GM19455 (cell line): ENCODE results near the gene ACSS1.

ENCODE experiments used
- ATAC-seq: cut with Tn5 transposase; IDR thresholded peaks from one replicate; pipeline ENCODE4 v1.9.1; 2021; ENCODE audit not compliant: unreplicated experiment

Gene ACSS1

DNA sequence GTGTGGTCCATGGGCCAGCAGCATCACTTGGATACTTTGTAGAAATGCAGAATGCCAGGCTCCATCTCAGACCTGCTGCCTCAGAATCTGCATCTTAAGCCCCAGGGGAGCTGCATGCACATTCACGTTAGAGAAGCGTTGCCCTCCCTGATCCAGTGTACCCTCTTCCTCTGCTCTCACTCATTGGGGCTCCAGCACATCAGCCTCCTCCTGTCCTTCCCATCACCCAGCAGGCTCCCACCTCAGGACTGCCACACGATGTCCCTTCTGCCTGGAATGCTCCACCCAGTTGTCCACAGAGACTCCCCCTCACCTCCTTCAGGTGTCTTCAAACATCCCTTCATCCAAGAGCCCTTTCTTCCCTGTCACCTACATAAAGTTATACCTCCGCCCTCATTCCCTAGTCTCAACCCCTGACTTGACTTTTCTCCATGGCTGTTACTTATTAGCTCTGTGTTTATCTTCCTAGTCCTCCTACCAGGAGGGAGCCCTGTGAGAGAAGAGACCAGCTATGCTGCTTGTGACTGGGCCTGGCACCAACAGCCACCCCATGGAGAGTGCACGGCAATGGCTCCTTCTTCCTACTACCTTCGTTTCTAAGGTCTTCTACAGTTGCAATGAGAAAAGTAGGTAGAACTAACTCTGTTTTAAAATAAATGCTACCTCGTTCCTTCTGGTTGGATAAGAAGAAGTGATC is 3.3 kb upstream of the ACSS1 start:
- no peak for ATAC-seq

- ATAC-seq: no peak
Measured at GRCh38 chr20:25059866-25060465, 2.0 kb upstream of the ACSS1 start.

GRCh38 chr20:25058847-25059810 is 1.2 kb upstream of the ACSS1 start:
- no peak for ATAC-seq

DNA sequence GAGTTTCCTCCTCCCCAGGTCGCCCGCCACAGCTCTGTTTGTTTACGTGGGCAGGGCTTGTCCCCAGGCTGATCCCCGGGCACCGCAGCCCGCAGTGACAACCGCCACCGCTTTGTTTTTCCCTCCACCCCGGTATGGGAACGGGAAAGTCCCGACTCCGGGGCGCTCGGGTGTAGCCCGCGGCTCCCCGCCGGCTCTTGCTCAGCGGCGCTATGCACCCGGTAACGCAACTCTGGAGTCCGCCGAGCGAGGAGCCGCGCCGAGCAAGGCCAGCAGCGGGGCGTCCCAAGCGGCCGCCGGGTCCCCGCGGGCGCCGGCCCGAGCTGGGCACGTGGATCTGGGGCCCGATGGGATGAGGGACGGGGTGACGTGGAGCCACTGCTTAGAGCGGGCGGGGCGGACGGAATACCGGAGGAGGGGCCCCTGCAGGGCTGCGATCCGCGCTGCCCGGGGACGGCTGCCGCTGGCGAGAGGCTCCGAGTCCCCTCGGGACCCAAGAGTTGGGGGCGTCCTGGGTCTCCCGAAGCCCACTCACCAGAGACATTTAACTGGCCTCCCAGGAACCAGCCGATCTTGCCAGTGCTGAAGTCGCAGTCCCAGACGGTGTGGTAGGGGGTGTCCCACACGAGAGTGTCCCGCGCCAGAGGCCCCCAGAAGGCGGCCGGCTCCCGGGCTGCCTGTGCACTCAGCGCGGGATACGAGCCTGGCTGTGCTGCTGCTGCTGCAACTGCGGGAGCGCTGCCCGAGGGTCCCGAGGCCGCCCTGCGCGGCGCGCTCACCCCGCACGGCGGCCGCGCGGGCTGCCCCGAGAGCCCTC is 497 bp downstream of the ACSS1 start:
- peak; percentile 40 for ATAC-seq

- ATAC-seq: peak; percentile 34
Measured at GRCh38 chr20:25056690-25057233, 1.2 kb downstream of the ACSS1 start.

- no peak for ATAC-seq
Measured at GRCh38 chr20:25055711-25056495, 2.0 kb downstream of the ACSS1 start.

- ATAC-seq: no peak
Measured at GRCh38 chr20:25054995-25055629, 2.8 kb downstream of the ACSS1 start.

GRCh38 chr20:25054096-25054820 is 3.7 kb downstream of the ACSS1 start:
- ATAC-seq: no peak

- no peak for ATAC-seq
Measured at GRCh38 chr20:25053255-25054031, 4.5 kb downstream of the ACSS1 start.

GRCh38 chr20:25052255-25053194 is 5.4 kb downstream of the ACSS1 start:
- ATAC-seq: no peak

- no peak for ATAC-seq
Measured at GRCh38 chr20:25051386-25052155, 6.4 kb downstream of the ACSS1 start.

DNA sequence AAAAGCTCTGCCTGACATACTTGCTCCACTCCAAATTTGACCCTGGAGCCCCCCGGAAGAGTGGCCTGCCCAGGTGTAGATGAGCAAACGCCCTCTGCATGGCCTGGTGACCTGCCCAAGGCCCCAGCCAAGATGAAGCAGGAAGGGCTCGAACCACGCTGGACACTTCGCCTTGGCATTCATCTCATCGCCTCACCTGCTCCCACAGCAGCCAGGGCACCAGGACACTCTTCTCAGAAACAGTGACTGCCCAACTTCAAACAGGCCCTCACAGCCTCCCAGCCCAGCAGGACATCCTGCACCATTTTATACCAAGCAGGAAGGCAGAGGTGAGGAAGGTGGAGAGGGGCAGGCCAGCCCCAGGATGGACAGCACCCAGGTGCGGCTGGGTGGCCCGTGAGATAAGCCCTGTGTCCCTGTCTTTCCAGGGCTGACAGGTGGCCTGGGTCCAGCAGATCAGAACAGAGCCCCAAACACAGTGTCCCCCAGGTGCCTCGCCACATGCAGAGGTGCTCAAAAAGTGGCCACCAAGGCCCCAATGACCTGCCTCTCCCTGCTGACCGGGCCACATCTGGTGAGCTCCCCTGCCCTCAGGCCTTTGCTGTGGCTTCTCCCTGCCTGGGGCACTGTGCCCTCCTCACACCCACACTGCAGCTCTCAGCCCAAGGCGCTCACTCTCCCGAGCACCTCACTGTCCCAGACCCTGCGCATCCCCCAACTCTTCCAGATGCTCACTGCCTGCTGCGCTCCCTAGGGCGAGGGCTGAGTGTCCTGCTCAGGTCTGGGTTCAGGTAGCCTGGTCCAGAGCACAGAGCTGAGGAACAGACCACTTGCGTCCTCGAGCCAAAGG is 7.2 kb downstream of the ACSS1 start:
- no peak for ATAC-seq

DNA sequence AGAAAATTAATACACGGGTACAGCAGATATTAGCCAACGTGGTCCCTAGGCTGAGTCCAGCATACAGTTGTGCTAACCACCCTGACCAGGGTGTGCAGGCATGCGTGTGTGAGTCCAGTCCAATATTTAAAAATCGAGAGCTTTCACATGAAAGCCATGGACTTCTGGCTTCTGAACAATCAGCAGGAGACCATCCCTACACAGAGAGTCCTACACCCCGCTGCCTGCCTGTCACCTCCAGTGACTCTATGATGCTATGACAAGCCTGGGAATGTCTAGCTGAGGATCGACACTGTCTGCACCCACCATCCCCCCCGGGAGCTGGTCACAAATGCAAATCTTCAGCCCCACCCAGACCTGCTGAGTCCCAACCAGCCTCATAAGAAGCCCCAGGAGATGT is 7.9 kb downstream of the ACSS1 start:
- ATAC-seq: no peak

GRCh38 chr20:25049261-25050060 is 8.5 kb downstream of the ACSS1 start:
- ATAC-seq: no peak
